Fibroblast of the conjunctiva (primary cell): ENCODE data around the gene CHRNA5.
A peak's percentile ranks its signal among the peaks of the same experiment; 100 is the strongest.
"Not testable (repeated sequence)": the region's sequence is repeated elsewhere in the genome, so short reads cannot be mapped to it uniquely, and the experiment has no call there.

Source experiments
- DNase-seq: peaks from one replicate; pipeline ENCODE4 v3.0.0-alpha.2; 2010; ENCODE audit warnings: low read depth

CHRNA5 gene

DNA sequence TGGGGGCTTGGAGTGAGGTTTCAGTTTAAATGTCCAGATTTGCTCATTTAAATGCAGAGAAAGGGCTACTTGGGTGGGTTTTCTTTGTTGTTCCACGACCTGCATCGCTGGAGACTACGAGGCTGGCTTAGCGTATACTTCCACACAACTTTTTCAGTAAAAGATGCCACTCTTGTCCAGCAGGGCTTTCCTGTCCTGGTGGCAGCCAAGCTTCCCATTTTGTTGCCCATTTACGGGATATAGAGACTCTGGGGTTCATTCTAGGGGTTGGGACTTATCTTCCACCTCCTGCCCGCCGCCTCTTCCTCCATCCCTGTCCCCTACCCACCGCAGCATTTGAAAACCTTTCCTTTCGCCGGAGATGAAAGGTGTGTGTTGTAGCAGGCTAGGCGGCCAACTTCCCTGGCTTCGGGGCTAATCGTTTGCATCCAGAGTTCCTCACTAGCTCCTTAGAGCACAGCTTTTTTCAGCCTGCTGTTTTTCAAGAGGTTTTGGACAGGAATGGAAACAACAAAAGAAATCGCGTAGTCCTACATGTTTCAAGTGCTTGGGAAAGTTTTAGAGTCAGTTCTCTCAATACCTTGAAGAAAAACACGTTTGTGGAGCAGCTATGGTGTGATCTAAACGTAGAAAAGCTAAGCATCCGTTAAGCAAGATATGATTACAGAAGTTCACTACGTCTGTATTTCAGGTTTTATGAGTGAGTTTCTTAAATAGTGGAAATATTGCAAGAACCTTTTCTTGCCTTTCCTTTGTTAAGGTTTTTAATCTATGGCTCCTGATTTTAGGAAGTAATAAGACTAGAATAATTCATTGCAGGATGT is 843 bp downstream of the CHRNA5 start:
- no peak for DNase-seq

DNA sequence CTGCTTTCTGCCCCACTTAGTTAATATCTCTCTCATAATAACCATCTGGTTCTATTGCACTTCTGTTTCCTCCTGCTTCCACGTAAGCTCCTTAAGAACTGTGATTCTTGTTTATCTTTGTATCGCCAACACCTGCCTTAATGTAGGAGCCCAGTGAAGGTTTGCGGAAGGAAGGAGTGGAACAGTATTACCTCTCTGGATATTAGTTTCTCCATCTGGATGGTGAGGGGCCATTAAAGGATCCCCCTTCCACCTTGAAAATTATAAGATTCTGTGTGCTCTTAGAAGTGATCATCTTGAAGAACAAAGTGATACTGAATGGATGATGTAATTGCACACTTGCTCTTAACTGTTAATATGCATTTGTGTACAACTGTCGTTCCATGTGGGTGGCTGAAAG is 2.2 kb downstream of the CHRNA5 start:
- DNase-seq, result no peak

DNA sequence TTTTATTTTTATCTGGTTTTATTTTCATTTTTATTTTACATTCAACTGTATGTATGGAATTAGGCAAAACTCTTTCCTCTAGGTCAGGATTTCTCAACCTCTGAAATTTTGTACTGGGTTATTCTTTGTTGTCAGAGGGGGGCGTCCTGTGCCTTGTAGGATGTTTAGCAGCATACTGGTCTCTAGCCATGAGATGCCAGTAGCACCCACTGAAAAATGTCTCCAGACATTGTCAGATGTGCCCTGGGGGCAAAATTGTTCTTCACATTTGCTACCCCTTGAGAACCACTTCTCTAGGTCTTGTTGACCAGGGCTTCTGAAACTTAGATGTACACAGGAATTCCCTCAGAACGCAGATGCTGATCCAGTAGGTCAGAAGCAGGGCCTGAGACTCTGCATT is 5.4 kb downstream of the CHRNA5 start:
- no peak for DNase-seq

DNA sequence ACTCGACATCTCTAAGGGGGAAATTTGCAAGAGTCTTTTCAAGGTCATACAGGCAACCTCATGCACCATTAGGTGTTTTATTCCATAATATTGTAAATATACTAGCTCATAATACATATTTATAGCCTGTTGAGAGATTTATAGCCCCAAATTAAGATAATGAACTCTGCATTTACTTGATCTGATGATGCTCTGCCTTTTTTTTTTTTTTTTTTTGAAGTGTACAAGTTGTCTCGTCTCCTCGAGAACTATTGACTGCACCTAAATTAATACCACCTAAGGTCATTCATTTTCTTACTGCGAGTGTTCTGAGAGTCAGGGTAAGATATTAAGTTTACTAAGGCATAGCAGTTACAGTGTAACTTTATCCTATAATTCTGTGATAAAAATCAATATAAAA is 6.1 kb downstream of the CHRNA5 start:
- DNase-seq, result no peak

DNA sequence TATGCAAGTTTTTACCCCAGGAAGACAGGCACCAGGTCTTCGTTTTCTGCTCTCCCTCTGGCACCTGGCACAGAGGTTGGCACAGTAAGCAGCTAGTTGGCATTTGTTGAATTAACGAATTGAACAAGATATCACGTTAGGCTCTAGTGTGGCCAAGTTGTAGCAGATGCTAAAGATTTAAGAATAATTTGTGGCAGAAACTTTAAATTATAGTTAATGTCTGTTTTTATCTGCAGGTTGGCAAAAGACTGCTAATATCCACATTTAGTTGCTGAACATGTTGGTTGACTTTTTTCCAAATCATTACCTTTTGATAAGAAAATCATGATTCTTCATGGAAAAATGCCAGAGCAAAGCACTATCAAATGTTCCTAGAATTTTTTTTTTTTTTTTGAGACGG is 8.1 kb downstream of the CHRNA5 start:
- no peak for DNase-seq

DNA sequence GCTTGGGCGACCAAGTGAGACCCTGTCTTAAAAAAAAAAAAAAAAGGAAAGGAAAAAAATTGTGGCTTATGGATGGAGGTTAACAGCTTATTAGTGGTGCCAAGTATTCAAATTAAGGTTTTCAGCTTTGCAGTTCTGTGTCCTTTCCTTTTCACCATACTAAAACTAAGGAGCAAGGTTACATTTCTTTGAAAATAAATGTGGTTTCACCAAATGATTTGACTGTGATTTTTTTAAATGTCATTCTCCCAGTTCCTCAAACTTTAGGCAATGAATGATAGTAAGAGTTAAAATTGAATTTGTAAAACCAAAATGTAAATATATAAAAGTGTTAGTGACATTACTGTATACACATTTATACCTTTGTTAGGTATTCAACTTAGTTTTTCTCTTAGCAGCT is 9.6 kb downstream of the CHRNA5 start:
- no peak for DNase-seq

DNA sequence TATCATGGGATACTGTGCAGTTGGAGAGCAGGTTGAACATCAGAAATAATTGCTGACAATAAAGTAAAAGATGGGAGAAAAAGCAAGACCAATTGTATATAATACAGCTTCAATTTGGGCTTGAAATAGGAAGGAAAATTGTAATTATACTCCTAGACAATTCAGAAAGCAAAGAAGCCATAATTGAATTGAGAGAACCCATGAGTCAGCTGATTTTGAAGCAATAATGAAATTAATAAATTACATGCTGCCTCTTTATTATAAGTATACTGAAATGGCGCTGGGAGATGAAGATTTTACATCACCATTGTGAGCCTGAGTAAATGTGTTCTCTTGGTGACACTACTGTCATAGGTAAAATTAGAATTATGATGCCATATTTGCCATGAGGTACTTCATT is 32.3 kb downstream of the CHRNA5 start:
- DNase-seq, result no peak

DNA sequence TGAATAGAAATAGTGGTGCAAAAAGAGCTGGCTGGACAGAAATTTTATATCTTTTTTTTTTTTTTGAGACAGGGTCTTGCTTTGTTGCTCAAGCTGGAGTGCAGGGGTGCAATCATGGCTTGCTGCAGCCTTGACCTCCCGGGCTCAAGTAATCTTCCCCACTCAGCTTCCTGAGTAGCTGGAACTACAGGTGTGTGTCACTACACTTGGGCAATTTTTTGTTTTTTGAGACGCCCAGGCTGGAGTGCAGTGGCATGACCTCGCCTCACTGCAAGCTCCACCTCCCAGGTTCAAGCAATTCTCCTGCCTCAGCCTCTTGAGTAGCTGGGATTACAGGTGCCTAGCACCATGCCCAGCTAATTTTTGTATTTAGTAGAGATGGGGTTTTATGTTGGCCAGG is 33.0 kb downstream of the CHRNA5 start:
- no peak for DNase-seq

DNA sequence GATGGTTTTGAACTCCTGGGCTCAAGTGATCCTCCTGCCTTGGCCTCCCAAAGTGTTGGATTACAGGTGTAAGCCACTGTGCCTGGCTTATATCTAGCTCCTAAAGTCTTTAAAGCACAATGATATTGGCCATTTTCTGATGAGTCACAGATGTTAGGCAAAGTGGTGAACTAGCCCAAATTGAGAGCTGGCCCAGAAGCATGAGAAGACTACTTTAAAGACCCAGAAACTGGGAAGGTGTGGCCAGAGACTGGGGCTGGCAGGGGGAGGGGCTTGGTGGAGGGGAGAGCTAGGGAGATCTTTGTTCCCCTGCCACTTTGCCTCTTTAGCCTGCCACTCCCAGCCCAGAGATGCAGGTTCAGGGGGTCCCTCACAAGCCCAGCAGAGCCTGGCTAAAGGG is 33.9 kb downstream of the CHRNA5 start:
- no peak for DNase-seq

DNA sequence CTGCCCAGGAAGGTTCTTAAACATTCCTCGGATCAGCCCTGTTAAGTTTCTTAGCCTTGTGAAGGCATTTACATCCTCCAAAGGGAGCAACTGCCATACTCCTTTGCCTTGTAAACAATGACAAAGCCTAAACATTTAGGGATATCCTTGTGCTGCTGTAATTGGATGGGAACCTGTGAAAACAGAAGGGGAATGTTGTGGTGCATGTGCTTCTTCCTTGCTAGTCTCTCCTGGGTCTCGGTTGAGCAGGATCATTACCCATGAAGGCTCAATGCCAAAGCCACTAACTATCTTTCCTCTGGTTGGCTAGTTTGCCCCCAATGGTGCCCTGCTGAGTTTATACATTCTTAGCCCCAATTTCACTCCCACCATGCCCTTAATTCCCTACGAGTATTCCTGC is 38.1 kb downstream of the CHRNA5 start:
- DNase-seq, result no peak

DNA sequence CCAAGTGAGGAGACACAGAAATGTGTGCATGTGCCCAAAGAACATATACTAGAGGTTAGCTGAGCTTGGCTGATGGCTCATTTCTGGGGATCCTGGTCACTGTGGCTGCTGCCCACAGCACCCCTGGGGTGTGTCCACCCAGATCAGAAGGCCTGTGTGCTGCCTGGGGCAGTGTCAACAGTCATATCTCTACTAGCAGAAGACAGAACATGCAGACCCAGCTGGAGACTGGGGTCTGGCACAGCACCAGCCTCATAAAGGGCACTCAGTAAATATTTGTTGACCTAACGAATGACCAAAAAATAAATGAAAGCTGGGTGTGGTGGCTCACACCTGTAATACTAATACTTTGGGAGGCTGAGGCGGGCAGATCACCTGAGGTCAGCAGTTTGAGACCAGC is 39.1 kb downstream of the CHRNA5 start:
- DNase-seq, result no peak

DNA sequence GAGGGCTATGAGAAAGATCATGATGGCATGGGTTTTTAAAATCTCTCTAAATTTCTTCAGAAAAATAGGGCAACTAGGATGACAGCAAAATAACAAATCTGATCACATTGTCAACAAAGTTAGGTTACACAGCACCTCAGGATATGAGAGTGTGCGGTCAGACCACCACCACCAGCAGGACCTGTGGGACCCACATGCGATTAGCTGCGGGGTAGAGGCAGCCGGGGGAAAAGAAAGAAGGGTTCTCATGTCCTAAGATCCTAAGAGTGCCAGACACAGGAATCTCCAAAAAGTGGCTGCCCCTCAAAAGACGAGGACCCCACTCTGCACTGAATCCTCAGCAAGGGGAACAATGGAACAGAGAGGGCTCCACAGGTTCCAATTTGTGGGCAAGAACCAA is 39.9 kb downstream of the CHRNA5 start:
- no peak for DNase-seq

DNA sequence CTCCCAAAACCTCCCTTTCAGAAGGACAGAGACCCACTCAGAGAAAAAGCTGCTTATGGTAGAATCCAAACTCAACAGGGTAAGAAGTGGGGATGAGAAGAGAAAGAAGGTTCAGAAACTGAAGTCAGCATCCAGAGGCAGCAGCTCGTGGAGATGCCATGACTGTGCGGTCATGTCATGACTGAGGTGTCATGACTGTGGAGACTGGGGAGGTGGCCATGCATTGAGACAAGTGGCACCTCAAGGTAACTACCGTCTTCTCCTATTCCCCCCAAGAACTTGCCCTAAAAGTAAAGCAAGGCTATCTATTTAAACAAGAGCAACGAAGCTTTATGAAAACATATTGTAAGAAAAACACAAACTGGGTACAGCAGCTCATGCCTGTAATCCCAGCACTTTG is 40.4 kb downstream of the CHRNA5 start:
- no peak for DNase-seq

DNA sequence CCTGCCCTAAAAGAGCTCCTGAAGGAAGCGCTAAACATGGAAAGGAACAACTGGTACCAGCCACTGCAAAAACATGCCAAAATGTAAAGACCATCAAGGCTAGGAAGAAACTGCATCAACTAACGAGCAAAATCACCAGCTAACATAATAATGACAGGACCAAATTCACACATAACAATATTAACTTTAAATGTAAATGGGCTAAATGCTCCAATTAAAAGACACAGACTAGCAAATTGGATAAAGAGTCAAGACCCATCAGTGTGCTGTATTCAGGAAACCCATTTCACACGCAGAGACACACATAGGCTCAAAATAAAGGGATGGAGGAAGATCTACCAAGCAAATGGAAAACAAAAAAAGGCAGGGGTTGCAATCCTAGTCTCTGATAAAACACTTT is 44.2 kb downstream of the CHRNA5 start:
- DNase-seq, result not testable (repeated sequence)

DNA sequence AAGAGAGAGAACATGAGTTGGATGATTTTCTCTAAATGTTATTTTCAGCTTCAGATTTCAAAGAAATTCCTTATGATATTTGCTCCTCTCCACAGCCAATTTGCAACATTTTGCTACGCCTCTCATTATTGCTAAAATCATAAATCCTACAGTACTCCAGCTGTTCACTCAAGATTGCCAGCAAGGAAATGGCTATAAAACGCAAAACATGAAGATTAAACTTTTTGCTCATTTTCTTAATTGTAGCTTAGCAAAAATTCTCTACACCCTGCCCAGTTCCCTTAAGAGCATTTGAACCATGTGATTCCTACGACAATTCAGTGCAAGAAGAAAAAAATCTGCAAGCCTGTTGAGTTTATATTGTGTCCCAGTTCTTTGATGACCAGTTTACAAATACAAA is 48.7 kb downstream of the CHRNA5 start:
- no peak for DNase-seq

DNA sequence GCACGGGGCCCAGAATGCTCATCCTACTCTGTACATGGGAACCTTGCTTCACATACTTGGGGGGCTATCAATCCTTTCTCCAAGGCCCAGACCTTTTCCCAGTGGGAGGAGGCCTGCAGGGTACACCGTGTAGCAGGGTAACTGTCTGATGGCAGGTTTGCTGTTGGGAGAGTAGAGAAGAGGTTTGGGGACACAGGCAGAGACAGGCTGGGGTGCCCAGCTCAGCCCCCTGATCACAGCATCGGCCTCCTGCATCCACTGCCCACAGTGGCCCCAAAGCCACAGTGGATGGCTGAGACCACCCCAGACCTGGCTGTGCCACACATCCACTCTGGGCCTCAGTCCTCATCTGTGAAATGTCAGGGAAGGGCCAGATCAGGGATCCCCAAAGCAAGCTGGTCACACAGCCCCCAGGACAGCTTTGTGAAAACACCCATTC is 49.9 kb downstream of the CHRNA5 start:
- no peak for DNase-seq

DNA sequence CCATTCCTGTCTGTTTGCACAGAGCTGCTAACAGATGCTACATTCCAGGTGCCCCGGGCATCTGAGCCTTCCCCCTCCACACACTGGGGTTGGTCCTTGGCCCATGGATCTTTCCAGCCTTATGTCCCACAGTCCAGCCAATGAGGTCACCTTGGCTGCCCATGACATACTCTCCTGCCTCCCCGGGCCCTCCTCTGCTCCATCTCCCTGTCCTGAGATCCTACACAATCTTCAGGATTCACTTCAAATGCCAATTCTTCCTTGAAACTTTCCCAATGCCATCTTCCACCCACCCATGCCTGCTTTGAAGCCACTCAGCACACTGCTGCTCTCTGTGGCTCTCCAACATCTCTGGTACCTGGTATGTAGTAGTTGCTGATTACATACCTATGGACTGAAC is 51.2 kb downstream of the CHRNA5 start:
- DNase-seq, result no peak

DNA sequence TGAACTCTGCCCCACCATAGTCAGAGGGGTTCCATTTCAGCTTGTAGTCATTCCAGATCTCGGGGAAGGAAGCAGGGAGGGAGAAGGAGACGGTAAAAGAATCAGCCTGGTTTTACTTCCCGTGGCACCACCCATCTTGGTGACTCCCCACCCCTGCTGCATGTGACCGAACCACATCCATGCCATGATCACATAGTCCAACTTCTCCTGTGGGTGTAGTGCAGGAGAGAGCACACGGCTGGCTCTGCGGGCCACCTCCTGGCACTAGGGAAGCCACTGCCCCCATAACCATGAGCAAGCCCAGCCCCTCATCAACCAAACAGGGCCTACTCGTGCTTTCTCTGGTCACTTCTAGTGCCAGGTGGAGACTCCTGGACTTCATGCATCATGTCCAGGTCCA is 51.8 kb downstream of the CHRNA5 start:
- DNase-seq, result no peak

DNA sequence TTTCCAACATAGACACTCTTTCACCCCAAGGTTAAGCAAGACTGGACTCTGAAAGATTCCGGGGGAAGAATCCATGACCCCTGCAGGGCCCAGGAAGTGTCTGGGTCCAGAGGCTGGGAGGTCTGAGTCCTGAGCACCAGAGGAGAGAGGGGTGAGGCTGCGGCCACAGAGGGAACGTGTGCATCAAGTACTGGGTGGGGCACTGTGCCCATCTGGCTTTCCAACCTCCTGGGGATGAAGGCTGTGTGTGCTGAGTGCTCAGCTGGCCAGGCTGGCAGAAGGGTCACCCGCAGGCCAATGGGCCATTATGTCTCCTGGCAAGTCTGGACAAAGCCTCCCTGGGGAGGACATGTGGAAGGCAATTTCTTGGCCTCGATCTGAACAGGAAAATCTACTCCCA is 52.2 kb downstream of the CHRNA5 start:
- no peak for DNase-seq

DNA sequence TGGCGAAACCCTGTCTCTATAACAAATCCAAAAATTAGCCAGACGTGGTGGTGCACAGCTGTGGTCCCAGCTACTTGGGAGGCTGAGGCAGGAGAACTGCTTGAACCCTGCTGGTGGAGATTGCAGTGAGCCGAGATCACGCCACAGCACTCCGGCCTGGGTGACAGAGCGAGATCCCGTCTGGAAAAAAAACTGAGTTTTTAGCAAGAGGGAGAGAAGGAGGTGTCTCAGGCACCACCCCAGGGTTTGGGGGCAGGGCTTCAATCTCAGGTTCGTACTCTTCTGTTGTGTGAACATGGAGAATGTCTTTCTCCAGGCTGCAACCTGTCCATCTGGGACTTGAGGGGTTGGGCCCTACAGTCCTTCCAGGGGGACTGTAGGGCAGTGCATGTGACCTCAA is 52.7 kb downstream of the CHRNA5 start:
- DNase-seq, result no peak

DNA sequence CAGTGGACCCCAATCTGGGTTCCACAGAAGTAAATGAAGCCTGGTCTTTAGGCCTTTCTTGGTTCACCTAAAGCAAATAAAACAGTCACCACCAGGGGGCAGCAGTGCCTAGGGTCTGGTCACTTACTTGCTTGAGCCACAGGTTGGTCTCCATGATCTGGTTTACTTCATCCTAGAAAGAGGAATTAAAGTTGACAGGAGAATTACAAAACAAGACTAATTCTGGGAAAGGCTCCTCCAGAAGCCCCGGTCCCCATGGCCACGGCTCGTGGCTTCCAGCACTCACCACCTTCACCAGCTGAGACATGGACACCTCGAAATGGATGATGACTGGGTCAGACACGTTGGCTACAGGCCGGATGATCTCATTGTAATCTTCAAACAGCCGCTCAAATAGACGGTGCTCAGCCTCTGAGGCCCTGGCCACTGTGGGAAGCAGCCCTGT is 53.2 kb downstream of the CHRNA5 start:
- DNase-seq, result peak; percentile 63

DNA sequence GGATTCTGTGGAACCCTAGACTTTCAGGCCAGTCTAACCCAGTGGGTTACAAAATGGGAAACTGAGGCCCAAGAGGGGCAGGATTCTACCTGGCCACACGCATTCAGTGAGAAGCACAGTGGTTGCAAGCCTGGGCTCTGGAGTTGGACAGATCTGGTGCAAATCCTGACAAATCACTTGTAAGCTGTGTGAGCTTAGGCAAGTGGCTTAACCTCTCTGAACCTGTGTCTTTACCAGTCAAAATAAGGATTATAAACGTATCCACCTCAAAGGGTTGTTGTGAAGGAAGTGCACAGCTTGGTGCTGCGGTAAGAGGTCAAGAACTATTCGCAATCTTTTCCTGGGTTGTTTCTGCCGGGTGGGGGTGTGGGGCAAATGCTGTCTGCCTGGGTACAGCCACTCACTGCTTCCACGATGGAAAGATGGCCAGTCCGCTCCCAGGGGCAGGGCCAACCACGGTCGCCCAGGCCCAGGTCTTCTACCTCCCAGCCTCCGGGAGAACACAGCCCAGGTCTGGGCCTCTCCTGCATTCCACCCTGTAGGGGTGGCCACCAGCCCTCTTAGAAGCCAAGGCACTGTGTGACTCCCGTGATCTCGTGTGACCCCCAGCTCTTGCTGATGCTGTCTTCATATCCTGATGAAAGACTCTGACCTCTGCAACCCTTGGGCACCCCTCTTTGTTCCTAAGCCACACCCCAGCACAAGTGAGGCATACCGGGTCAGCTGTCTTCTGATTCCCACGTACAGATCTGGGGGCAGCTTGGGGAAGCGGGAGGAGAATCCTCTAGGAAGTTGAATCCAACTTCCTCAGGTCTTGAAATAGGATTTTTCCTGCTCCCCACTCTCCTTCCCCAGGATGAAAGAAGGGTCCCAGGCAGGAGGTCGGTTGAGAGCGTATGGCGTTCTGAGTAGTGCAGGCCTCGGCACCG is 54.0 kb downstream of the CHRNA5 start:
- no peak for DNase-seq

DNA sequence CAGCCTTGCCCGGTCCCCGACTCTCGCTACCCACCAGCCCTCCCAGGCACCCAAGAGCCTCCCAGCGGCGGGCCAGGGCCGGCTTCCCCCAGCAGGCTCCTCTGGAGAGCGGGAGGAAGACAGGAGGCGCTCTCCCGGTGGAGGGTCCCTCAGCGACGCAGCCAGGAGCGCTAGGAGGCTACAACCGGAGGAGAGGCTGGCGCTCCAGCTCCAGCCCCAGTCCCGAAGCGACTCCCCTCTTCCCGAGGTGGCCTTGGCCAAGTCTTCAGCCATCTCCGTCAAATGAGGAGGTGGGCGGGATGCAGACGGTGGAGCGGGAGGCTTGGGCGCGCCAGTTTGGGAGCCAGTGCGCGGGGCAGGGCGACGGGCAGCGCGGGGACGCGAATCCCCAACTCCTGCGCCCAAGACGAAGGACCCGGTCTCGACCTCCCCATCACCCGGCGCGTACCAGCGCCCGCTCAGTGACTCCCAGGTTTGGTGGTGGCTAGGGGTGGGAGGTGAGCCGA is 54.8 kb downstream of the CHRNA5 start:
- no peak for DNase-seq
